Ishikawa (cell line): ENCODE measurements around the gene EDARADD.

ENCODE experiments used
- CEBPB ChIP-seq: IDR thresholded peaks from 2 replicates; pipeline ENCODE4 v1.6.1; 2012
- CREB1 ChIP-seq: IDR thresholded peaks from 2 replicates; pipeline ENCODE4 v1.6.1; 2012; ENCODE audit warnings: low read depth
- EGR1 ChIP-seq: IDR thresholded peaks from 2 replicates; pipeline ENCODE4 v1.6.1; 2012
- EP300 ChIP-seq: IDR thresholded peaks from 2 replicates; pipeline ENCODE4 v1.6.1; 2012; ENCODE audit warnings: borderline replicate concordance
- FOXM1 ChIP-seq: IDR thresholded peaks from 2 replicates; pipeline ENCODE4 v1.6.1; 2012; ENCODE audit warnings: low read depth, borderline replicate concordance
- MAX ChIP-seq: IDR thresholded peaks from 2 replicates; pipeline ENCODE4 v1.6.1; 2012
- NFIC ChIP-seq: IDR thresholded peaks from 2 replicates; pipeline ENCODE4 v1.6.1; 2012
- RAD21 ChIP-seq: IDR thresholded peaks from 2 replicates; pipeline ENCODE4 v1.6.1; 2012; ENCODE audit warnings: low read depth
- REST ChIP-seq: IDR thresholded peaks from 2 replicates; pipeline ENCODE4 v1.6.1; 2012; ENCODE audit warnings: low read depth, mild to moderate bottlenecking
- TAF1 ChIP-seq: IDR thresholded peaks from 2 replicates; pipeline ENCODE4 v1.6.1; 2012; ENCODE audit warnings: low read depth, mild to moderate bottlenecking
- TCF12 ChIP-seq: IDR thresholded peaks from 2 replicates; pipeline ENCODE4 v1.6.1; 2012; ENCODE audit warnings: low read depth
- TEAD4 ChIP-seq: IDR thresholded peaks from 2 replicates; pipeline ENCODE4 v1.6.1; 2012
- YY1 ChIP-seq: IDR thresholded peaks from 2 replicates; pipeline ENCODE4 v1.6.1; 2012; ENCODE audit warnings: low read depth
- ZBTB7A ChIP-seq: IDR thresholded peaks from 2 replicates; pipeline ENCODE4 v1.6.1; 2012; ENCODE audit warnings: low read depth
- TF ChIP-seq, protein P1 (sequence below): IDR thresholded peaks from 2 replicates; pipeline ENCODE4 v1.6.1; 2012

The EDARADD gene

DNA sequence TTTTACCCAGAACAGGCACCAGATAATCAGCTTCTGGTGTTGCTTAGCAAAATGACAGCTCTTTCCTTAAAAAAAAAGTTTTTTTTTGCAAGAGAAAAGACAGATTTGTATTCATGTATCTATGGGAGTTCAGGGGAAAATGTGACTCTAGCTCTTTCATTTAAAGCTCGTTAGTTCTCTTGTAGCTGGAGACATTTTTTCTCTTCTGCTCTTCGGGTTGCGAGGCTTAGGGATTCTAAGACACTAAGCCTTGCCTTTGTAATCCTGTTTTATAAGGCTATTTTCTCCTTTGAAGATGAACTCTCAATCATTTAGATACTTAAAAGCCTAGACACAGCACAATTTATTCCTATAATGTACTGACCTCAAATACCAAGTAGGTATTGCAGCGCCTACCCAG, 40.3 kb upstream of the EDARADD start:
- TF ChIP-seq TAF1 (no peak), REST (no peak), MAX (no peak), YY1 (no peak), RAD21 (no peak), NFIC (no peak), FOXM1 (no peak)

GRCh38 chr1:236354330-236355147, 39.5 kb upstream of the EDARADD start:
- no peak for TF ChIP-seq NFIC
- TF ChIP-seq TEAD4: no peak
- no peak for TF ChIP-seq FOXM1
- TF ChIP-seq CEBPB: no peak
- no peak for TF ChIP-seq EGR1
- no peak for TF ChIP-seq YY1
- TF ChIP-seq ZBTB7A: no peak
- no peak for TF ChIP-seq TAF1
- no peak for TF ChIP-seq REST
- TF ChIP-seq EP300: no peak

DNA sequence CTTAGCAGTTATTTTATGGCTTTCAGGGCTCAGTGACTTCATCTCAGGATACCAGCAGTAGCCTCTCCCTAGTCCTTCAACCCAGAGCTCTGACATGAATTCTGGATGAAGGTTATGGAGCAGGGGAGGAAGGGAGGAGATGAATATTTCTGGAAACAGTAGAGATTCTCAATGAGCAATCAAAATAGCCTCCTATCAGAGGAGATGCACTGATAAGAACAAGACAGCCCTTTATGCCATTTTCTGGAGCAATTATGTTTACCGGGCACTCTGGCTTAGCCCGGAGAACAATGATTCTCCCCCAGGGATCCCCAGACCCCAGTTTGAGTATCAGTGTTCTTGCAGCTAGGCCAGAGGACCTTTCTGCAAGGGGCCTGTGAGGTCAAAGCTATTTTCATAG, 37.9 kb upstream of the EDARADD start:
- TF ChIP-seq, protein P1, sequence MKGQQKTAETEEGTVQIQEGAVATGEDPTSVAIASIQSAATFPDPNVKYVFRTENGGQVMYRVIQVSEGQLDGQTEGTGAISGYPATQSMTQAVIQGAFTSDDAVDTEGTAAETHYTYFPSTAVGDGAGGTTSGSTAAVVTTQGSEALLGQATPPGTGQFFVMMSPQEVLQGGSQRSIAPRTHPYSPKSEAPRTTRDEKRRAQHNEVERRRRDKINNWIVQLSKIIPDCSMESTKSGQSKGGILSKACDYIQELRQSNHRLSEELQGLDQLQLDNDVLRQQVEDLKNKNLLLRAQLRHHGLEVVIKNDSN: no peak
- no peak for TF ChIP-seq EGR1
- no peak for TF ChIP-seq ZBTB7A
- no peak for TF ChIP-seq REST

- TF ChIP-seq TEAD4 (no peak), EP300 (no peak), MAX (no peak), CREB1 (no peak), RAD21 (no peak)
These were observed 32.0 kb upstream of the EDARADD start for GRCh38 chr1:236361909-236362590.

DNA sequence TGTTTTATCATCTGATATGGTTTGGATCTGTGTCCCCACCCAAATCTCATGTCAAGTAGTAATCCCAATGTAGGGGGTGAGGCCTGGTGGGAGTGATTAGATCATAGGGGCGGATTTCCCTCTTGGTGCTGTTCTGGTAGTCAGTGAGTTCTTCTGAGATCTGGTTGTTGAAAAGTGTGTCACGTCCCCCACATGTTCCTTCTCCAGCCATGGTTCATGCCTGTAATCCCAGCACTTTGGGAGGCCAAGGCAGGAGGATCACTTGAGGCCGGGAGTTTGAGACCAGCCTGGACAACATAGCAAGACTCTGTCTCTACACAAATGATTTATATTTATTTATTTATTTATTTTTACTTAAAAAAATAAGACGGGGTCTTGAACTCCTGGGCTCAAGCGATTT, 30.8 kb upstream of the EDARADD start:
- no peak for TF ChIP-seq CEBPB
- no peak for TF ChIP-seq EGR1
- no peak for TF ChIP-seq NFIC

- TF ChIP-seq, protein P1: no peak
- TF ChIP-seq FOXM1 (no peak), REST (no peak), TAF1 (no peak), TCF12 (no peak), MAX (no peak)
These were observed 28.0 kb upstream of the EDARADD start for GRCh38 chr1:236365999-236366570.
